Naive thymus-derived CD8-positive, alpha-beta T cell (primary cell): ENCODE data around the gene PRLR. TPM values are rescaled to one million over a fixed set of nuclear protein-coding genes. Genes with fewer than 3 reads are reported as not detected.
A peak's percentile ranks its signal among the peaks of the same experiment; 100 is the strongest.

ENCODE experiments used
- ATAC-seq, 2 donors: fragments of 150-1000 bp; cut with Tn5 transposase in 1 of 2; sonication (Bioruptor Pico), chemical (Tn5 transposase) in 1 of 2; 1 replicate in 1 of 2; 2 replicates in 1 of 2; pipeline ENCODE4 v1.10.0; 2021; ENCODE audit warnings: mild to moderate bottlenecking in 2 of 2, moderate library complexity in 2 of 2
- POLR2A ChIA-PET: fragments of 350-600 bp; sonication (Branson Sonifier 250); formaldehyde crosslinking; loops from one replicate; lab custom pipeline; 2021; ENCODE audit warnings: antibody characterized with exemption; lab: Charles Lee
- DNase-seq, 10 donors: peaks; one replicate each; pipeline versions ENCODE4 v3.0.0 to v3.0.0-alpha.2; 2020 to 2022
- H3K27ac Mint-ChIP-seq, 10 donors: one replicate each; pipeline ENCODE4 v1.8.0; 2020 to 2022; ENCODE audit warnings: mild to moderate bottlenecking in 10 of 10, mixed read lengths in 10 of 10, moderate library complexity in 4 of 10, inconsistent platforms in 1 of 10
- H3K27me3 Mint-ChIP-seq, 5 donors: one replicate each; pipeline ENCODE4 v1.8.0; 2021 to 2022; ENCODE audit warnings: mixed read lengths in 5 of 5
- H3K36me3 Mint-ChIP-seq, 3 donors: one replicate each; pipeline ENCODE4 v1.8.0; 2020 to 2022; ENCODE audit warnings: mixed read lengths in 3 of 3, mild to moderate bottlenecking in 2 of 3, inconsistent platforms in 1 of 3
- H3K4me1 Mint-ChIP-seq, 4 donors: one replicate each; pipeline ENCODE4 v1.8.0; 2021 to 2022; ENCODE audit warnings: mixed read lengths in 4 of 4
- H3K4me3 Mint-ChIP-seq, 10 donors: one replicate each; pipeline ENCODE4 v1.8.0; 2020 to 2022; ENCODE audit warnings: mild to moderate bottlenecking in 10 of 10, mixed read lengths in 10 of 10, moderate library complexity in 6 of 10, inconsistent platforms in 1 of 10
- H3K9me3 Mint-ChIP-seq, 9 donors: one replicate each; pipeline ENCODE4 v1.8.0; 2020 to 2022; ENCODE audit warnings: mixed read lengths in 9 of 9, mild to moderate bottlenecking in 3 of 9, inconsistent platforms in 1 of 9, moderate library complexity in 1 of 9
- polyA plus RNA-seq, 3 donors: library from polyadenylated mRNA; unstranded; fragments of 300-500 nt; fragmentation: Illumina TruSeq; gene quantifications; one replicate each; pipeline ENCODE4 v1.2.3, GENCODE V29; 2021
- total RNA-seq, 8 experiments: library from RNA in 2 of 8; stranded (reverse) in 2 of 8; gene quantifications; one replicate each; pipeline ENCODE4 v1.2.3 and lab custom pipeline; 2021 to 2026

PRLR gene
- total and polyA plus RNA-seq, 5 experiments from 2014 or later: not detected

DNA sequence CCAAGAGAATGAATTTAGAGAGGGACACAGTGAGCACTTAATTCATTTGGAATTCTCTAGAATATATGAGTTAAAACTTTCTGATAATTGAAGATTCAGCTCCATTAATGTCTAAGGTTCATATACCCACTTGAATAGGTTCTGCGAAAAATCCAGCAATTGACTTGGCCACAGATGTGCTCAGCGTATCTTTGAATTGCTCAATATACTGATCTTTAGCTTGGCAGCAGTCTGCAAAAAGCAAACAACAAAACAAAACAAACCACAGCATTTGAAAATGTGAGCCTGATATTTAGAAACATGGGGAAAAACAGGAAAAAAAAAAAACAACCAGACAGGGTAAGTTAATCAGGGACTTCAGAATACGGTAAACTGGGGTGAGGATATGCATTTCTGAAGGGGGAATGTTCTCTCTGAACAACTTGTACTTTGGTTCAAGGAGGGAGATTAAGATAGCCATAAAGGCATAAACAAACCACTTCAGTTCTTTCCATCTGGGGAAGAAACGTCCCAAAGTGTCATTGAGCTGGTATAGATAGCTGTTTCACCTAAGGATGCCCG is 203.9 kb downstream of the PRLR start:
- Mint-ChIP-seq H3K27ac (no peak overlapping the region), H3K4me3 (no peak overlapping the region), H3K9me3 (no peaks in the 10 kb centered on the region), H3K27me3 (peaks cover 3 to 26% (median 11%) of the 10 kb centered on the region in 5 donors), H3K4me1 (peaks cover 0 to 2% (median 0%) of the 10 kb centered on the region in 4 donors), H3K36me3 (no peaks in the 10 kb centered on the region)
- POLR2A ChIA-PET: no interaction called here
- DNase-seq (no peak), ATAC-seq (no peak)

DNA sequence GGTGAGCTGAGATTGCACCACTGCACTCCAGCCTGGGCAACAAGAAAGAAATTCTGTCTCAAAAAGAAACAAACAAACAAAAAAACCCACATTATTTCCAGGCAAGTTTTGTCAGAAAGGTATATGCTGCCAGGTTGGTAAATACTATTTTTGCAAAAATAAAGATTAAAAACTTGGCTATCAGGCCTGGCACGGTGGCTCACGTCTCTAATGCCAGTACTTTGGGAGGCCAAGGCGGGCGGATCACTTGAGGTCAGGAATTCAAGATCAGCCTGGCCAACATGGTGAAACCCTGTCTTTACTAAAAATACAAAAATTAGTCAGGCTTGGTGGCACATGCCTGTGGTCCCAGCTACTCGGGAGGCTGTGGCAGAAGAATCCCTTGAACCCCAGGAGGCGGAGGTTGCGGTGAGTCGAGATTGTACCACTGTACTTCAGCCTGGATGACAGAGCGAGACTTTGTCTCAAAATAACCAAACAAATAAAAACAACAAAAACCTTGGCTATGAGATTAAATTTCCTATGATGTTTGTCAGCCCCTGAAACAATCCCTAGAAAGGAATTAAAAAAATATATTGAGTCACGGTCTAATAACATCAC is 205.3 kb downstream of the PRLR start:
- POLR2A ChIA-PET: no interaction called here
- H3K27me3 Mint-ChIP-seq: peaks cover 3 to 26% (median 11%) of the 10 kb centered on the region in 5 donors
- no peak for DNase-seq
- H3K9me3 Mint-ChIP-seq: no peaks in the 10 kb centered on the region
- peaks cover 0 to 2% (median 0%) of the 10 kb centered on the region in 4 donors for H3K4me1 Mint-ChIP-seq
- H3K36me3 Mint-ChIP-seq: no peaks in the 10 kb centered on the region
- ATAC-seq: no peak
- H3K27ac Mint-ChIP-seq: no peak overlapping the region
- no peak overlapping the region for H3K4me3 Mint-ChIP-seq

DNA sequence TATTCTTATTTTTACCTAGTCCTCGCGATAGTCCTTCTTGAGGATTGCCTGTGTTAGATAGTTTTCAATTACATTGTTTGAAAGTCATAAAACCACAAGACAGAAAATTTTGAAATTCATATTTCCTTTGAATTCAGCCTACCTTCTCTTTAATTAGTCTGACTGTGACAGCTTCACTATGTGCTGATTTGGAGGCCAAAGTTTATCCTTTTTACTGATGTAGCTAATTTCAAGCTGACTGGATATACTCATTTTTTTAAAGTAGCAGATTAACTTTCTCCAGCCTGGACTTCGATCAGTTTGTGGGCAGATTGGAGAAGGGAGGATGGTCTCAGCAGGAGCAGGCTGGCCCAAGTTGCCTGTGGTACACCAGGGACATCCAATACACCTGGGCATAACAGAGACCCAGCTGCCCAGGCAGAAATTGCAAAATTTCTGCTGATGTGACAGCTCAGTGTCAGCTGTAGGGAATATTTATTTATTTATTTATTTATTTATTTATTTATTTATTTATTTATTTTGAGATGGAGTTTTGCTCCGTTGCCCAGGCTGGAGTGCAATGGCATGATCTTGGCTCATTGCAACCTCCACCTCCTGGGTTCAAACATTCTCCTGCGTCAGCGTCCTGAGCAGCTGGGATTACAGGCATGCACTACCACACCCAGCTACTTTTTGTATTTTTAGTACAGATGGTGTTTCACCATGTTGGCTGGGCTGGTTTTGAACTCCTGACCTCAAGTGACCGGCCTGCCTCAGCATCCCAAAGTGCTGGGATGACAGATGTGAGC is 206.7 kb downstream of the PRLR start:
- POLR2A ChIA-PET: no interaction called here
- Mint-ChIP-seq H3K4me3 (no peak overlapping the region), H3K27me3 (peaks cover 0 to 13% (median 4%) of the 10 kb centered on the region in 5 donors), H3K27ac (no peak overlapping the region), H3K36me3 (no peaks in the 10 kb centered on the region), H3K9me3 (no peaks in the 10 kb centered on the region), H3K4me1 (peaks cover 0 to 2% (median 0%) of the 10 kb centered on the region in 4 donors)
- ATAC-seq (no peak), DNase-seq (no peak)

DNA sequence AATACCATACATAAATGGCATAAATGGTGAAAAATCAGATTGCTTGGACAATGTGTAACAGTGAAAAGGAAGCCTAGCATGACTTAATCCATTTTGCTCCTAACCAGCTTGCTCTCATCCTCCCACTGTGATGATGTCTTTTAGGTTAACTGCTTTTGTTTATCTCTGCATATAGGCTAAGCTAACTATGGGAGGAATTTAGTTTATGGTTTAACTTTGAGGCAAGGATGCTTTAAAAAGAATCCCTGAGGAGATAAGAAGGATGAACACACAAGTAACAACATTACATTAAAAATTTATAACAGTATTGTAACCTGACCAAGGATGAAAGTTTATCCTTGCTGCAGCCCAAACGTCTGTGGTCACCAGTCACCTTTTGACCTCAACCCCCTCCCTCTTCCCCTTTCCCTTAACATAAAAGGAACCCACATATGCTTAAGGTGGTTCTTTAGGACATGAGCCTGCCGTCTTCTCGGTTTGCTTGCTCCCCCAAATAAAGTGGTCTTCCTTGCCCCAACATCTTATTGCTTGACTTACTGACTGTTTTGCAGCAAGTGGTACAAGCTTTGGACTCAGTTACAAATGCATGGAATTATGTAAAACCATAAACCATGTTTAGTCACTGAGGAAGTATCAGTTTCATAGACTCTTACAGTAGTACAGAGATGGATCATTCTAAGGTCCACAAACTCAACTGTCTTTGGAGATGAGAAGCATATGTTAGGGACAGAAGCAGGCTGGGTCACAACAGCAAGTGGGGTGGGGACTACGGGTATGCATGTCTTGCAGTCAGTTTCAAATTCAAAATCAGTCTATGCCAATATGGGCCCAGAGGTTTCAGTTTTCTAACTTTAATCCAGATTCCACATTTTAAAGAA is 213.9 kb downstream of the PRLR start:
- Mint-ChIP-seq H3K9me3 (peaks cover 0 to 15% (median 0%) of the 10 kb centered on the region in 9 donors), H3K36me3 (peaks cover 0 to 20% (median 0%) of the 10 kb centered on the region in 3 donors), H3K27ac (no peak overlapping the region), H3K4me3 (no peak overlapping the region), H3K27me3 (peaks cover 4 to 21% (median 14%) of the 10 kb centered on the region in 5 donors), H3K4me1 (peaks cover 0 to 2% (median 0%) of the 10 kb centered on the region in 4 donors)
- no peak for DNase-seq
- ATAC-seq: no peak
- POLR2A ChIA-PET: no interaction called here

DNA sequence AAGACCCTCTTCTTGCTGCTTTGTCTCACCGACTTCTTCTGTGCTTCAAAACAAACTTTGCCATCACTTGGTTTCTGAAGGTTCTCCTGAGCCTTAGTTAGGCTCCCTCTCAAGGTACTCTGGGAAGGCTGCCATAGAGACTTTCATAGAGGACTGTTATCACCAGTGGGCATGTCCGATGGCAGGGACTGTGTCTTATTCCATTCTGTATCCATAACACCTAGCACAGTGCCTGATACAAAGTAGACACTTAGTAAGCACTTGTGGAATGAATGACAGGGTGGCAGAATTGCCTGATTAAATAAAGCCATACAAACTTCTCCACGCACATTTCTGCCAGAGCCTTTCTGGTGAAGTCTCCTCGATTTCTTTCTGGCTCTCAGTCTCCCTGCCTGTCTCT is 215.2 kb downstream of the PRLR start:
- ATAC-seq (no peak), DNase-seq (no peak)
- Mint-ChIP-seq H3K4me3 (no peak overlapping the region), H3K9me3 (peaks cover 0 to 15% (median 0%) of the 10 kb centered on the region in 9 donors), H3K27me3 (peaks cover 5 to 24% (median 16%) of the 10 kb centered on the region in 5 donors), H3K4me1 (peaks cover 0 to 2% (median 0%) of the 10 kb centered on the region in 4 donors), H3K36me3 (peaks cover 0 to 20% (median 0%) of the 10 kb centered on the region in 3 donors), H3K27ac (no peak overlapping the region)
- POLR2A ChIA-PET: no interaction called here

DNA sequence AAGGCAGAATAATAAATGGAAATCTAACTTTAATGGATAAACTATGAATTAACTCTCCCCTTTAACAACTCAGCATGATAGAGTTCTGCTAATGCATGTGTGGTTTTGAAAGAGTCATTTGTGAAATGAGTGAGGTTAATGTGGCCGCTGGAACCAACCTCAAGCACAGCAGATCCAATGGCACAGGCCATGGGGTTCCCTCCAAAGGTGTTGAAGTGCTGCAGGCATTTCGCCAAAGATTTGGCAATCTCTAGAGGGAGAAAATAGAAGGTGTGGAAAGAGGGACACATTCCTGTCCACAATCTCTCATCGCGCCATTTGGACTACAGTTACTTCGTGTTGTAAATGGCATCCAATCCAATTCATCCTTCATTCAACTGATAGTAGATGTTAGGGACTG is 217.5 kb downstream of the PRLR start:
- peaks cover 0 to 8% (median 0%) of the 10 kb centered on the region in 9 donors for H3K9me3 Mint-ChIP-seq

DNA sequence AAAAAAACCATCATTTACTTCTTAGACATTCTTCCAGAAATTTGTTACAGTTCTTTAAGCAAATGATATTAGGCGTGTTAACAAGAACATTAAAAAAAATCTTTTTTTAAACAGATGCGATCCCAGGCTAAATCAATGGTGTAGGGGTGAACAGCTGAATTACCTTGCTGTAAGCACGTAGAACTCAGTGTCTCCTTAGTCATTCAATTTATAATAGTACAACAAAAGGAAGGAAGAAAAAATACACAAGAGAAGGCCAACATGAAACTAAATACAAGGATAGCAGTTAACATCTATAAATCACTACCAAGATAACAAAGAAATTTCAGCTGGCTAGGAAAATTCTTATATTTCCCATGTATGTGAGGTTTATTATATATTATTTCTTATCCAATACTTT is 217.9 kb downstream of the PRLR start:
- H3K4me1 Mint-ChIP-seq: peaks cover 0 to 2% (median 0%) of the 10 kb centered on the region in 4 donors
- H3K36me3 Mint-ChIP-seq: peaks cover 0 to 12% (median 0%) of the 10 kb centered on the region in 3 donors
- DNase-seq (no peak), ATAC-seq (no peak)
- H3K4me3 Mint-ChIP-seq: no peak overlapping the region
- no peak overlapping the region for H3K27ac Mint-ChIP-seq
- POLR2A ChIA-PET: no interaction called here
- H3K9me3 Mint-ChIP-seq: peaks cover 0 to 5% (median 0%) of the 10 kb centered on the region in 9 donors
- H3K27me3 Mint-ChIP-seq: peaks cover 18 to 42% (median 25%) of the 10 kb centered on the region in 5 donors

More for the DNA sequence above, 217.5 kb downstream of the PRLR start:
- ATAC-seq (no peak), DNase-seq (no peak)
- POLR2A ChIA-PET: no interaction called here
- Mint-ChIP-seq H3K4me1 (peaks cover 0 to 2% (median 0%) of the 10 kb centered on the region in 4 donors), H3K4me3 (no peak overlapping the region), H3K27me3 (peaks cover 18 to 42% (median 22%) of the 10 kb centered on the region in 5 donors), H3K27ac (no peak overlapping the region), H3K36me3 (peaks cover 0 to 16% (median 0%) of the 10 kb centered on the region in 3 donors)

DNA sequence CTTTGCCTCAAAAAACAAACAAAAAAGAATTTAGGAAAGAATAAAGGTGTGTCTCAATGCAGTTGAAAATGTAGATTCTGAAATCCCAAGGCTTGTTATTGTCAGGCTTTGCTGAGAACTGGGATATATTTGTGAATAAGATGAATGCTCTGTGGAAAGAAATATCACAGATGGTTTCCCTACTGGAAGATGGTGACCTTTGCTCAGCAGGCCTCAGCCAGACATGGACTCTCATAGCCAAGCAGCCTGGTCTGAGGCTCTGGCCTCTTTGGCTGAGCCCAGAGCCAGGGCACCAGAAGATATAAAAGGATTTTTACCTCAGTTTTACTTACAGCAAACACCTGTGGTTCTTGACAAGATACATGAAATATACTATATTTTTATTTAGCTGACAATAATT is 219.6 kb downstream of the PRLR start:
- peaks cover 0 to 2% (median 0%) of the 10 kb centered on the region in 9 donors for H3K9me3 Mint-ChIP-seq
- no peak for ATAC-seq
- no peak overlapping the region for H3K4me3 Mint-ChIP-seq

DNA sequence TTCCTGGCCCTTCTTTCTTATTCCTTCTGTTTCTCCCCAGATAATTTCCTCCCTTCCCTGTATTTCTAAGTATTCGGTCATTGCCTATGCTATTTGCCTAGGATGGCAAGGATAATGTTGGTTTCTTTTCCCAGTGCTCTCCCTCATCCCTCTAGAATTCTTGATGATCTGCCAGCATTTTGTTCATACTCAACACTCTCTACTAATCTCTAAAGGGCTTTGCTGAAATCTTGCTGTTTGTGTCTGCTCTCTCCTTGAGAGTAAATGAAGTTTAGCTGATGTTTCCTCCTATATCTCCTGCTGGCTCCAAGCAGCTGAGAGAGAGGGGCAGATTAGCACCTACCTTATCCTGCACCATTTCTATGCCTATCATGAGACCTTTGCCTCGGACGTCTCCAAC is 220.6 kb downstream of the PRLR start:
- Mint-ChIP-seq H3K27ac (no peak overlapping the region), H3K4me1 (peaks cover 0 to 2% (median 0%) of the 10 kb centered on the region in 4 donors), H3K36me3 (peaks cover 0 to 3% (median 0%) of the 10 kb centered on the region in 3 donors), H3K27me3 (peaks cover 21 to 51% (median 29%) of the 10 kb centered on the region in 5 donors), H3K4me3 (no peak overlapping the region), H3K9me3 (peaks cover 0 to 2% (median 0%) of the 10 kb centered on the region in 9 donors)
- DNase-seq (no peak), ATAC-seq (no peak)
- POLR2A ChIA-PET: no interaction called here

More for the DNA sequence above, 219.6 kb downstream of the PRLR start:
- H3K27ac Mint-ChIP-seq: no peak overlapping the region
- H3K36me3 Mint-ChIP-seq: peaks cover 0 to 3% (median 0%) of the 10 kb centered on the region in 3 donors
- DNase-seq: no peak
- peaks cover 0 to 2% (median 0%) of the 10 kb centered on the region in 4 donors for H3K4me1 Mint-ChIP-seq
- POLR2A ChIA-PET: no interaction called here
- peaks cover 19 to 44% (median 26%) of the 10 kb centered on the region in 5 donors for H3K27me3 Mint-ChIP-seq

DNA sequence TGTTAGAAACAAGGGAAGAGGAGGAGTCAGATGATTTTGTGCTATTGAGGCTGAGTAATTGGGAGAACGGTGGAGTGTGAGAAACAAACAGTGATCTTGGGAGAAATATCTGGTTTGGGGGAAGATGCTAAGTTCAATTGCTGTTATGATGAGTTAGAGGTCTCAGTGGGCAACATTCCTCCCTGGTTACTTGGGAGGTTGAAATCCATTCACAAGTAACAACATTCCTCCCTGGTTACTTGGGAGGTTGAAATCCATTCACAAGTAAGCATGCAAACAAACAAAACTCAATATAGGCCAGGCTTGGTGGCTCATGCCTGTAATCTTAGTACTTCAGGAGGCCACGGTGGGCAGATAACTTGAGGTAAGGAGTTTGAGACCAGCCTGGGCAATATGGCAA is 221.3 kb downstream of the PRLR start:
- DNase-seq (no peak), ATAC-seq (no peak)
- H3K4me3 Mint-ChIP-seq: no peak overlapping the region
- POLR2A ChIA-PET: no interaction called here
- no peak overlapping the region for H3K27ac Mint-ChIP-seq
- no peaks in the 10 kb centered on the region for H3K4me1 Mint-ChIP-seq
- H3K36me3 Mint-ChIP-seq: no peaks in the 10 kb centered on the region
- H3K9me3 Mint-ChIP-seq: peaks cover 0 to 2% (median 0%) of the 10 kb centered on the region in 9 donors
- peaks cover 19 to 57% (median 31%) of the 10 kb centered on the region in 5 donors for H3K27me3 Mint-ChIP-seq

DNA sequence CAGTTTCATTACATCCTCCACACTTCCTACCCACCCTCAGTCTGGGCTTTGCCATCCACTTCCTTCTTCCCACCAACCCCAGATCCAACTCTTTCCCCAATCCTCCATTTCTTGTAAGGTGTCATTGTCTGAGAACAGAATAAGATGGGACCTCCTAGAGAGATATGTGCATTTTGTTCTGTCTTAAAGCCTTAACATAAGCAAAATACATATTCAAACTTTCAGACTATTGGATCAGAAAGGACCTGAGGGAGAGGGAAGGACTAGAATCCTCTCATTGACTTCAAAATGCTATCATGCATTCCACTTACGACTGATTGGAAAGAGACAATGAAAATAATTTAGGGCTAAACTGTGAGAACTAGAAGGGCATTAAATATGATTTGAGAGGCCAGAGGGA is 225.5 kb downstream of the PRLR start:
- Mint-ChIP-seq H3K4me3 (no peak overlapping the region), H3K27ac (peak overlapping the region in 1 of 10 donors; percentile 40), H3K36me3 (no peaks in the 10 kb centered on the region), H3K27me3 (peaks cover 19 to 70% (median 38%) of the 10 kb centered on the region in 5 donors), H3K9me3 (peaks cover 0 to 2% (median 0%) of the 10 kb centered on the region in 9 donors), H3K4me1 (no peaks in the 10 kb centered on the region)
- DNase-seq (no peak), ATAC-seq (no peak)
- POLR2A ChIA-PET: no interaction called here

DNA sequence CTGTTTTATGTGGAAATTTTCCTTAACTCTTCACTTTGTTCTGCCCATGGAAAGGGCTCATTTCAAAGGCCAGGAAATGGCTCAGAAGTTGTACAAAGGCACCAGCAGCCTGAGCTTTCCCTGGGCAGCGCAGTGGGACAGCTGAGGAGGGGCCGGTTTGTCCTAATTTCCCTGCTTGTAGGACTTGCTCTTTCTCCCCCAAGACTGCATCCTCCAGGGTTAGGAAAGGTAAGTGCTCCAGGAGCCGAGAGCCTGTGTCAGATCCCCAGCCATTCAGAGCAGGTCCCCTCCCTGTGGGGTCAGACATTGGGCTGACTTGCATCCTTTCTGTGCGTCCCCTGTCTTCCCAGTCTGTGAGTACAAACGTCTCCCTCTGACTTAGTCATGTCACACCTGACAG is 226.1 kb downstream of the PRLR start:
- Mint-ChIP-seq H3K27me3 (peaks cover 16 to 64% (median 36%) of the 10 kb centered on the region in 5 donors), H3K36me3 (no peaks in the 10 kb centered on the region), H3K27ac (no peak overlapping the region), H3K9me3 (peaks cover 0 to 2% (median 0%) of the 10 kb centered on the region in 9 donors), H3K4me3 (no peak overlapping the region), H3K4me1 (no peaks in the 10 kb centered on the region)
- POLR2A ChIA-PET: no interaction called here
- no peak for ATAC-seq
- DNase-seq: no peak
